ENCODE results near the gene VPS9D1.
"Not testable (repeated sequence)": the region's sequence is repeated elsewhere in the genome, so short reads cannot be mapped to it uniquely, and the experiment has no call there.

GRCh38 chr16:89671565-89671964 is 49.1 kb downstream of the VPS9D1 start:
- TF ChIP-seq, protein P1, sequence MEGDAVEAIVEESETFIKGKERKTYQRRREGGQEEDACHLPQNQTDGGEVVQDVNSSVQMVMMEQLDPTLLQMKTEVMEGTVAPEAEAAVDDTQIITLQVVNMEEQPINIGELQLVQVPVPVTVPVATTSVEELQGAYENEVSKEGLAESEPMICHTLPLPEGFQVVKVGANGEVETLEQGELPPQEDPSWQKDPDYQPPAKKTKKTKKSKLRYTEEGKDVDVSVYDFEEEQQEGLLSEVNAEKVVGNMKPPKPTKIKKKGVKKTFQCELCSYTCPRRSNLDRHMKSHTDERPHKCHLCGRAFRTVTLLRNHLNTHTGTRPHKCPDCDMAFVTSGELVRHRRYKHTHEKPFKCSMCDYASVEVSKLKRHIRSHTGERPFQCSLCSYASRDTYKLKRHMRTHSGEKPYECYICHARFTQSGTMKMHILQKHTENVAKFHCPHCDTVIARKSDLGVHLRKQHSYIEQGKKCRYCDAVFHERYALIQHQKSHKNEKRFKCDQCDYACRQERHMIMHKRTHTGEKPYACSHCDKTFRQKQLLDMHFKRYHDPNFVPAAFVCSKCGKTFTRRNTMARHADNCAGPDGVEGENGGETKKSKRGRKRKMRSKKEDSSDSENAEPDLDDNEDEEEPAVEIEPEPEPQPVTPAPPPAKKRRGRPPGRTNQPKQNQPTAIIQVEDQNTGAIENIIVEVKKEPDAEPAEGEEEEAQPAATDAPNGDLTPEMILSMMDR (conservative IDR thresholded peaks at IDR 0.05; ENCODE audit: low read depth, low read length) = not testable (repeated sequence)
- TF ChIP-seq POLR2A (IDR thresholded peaks at IDR 0.05; ENCODE audit: low read depth, low read length); RCOR1 (IDR thresholded peaks at IDR 0.05; ENCODE audit: insufficient replicate concordance, low read length); RAD21 (IDR thresholded peaks at IDR 0.05; ENCODE audit: low read length); CEBPB (IDR thresholded peaks at IDR 0.05; ENCODE audit: low read depth, low read length); RFX5 (IDR thresholded peaks at IDR 0.05; ENCODE audit: low read depth, low read length); BHLHE40 (IDR thresholded peaks at IDR 0.05; ENCODE audit: low read depth, low read length): not testable (repeated sequence)
- TF ChIP-seq, protein P2, sequence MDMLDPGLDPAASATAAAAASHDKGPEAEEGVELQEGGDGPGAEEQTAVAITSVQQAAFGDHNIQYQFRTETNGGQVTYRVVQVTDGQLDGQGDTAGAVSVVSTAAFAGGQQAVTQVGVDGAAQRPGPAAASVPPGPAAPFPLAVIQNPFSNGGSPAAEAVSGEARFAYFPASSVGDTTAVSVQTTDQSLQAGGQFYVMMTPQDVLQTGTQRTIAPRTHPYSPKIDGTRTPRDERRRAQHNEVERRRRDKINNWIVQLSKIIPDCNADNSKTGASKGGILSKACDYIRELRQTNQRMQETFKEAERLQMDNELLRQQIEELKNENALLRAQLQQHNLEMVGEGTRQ (IDR thresholded peaks at IDR 0.05; ENCODE audit: low read depth, low read length) = not testable (repeated sequence)

All from IMR-90 (cell line).